ENCODE results near the gene ADAM30.

The ADAM30 gene

GRCh38 chr1:119898981-119899720, 2.8 kb upstream of the ADAM30 start:
- no peak for DNase-seq (ENCODE audit: low read depth)
- H3K4me3 ChIP-seq (ENCODE audit: control insufficient read depth, low read depth, low read length): no peak overlapping the region
- TF ChIP-seq, protein P1, sequence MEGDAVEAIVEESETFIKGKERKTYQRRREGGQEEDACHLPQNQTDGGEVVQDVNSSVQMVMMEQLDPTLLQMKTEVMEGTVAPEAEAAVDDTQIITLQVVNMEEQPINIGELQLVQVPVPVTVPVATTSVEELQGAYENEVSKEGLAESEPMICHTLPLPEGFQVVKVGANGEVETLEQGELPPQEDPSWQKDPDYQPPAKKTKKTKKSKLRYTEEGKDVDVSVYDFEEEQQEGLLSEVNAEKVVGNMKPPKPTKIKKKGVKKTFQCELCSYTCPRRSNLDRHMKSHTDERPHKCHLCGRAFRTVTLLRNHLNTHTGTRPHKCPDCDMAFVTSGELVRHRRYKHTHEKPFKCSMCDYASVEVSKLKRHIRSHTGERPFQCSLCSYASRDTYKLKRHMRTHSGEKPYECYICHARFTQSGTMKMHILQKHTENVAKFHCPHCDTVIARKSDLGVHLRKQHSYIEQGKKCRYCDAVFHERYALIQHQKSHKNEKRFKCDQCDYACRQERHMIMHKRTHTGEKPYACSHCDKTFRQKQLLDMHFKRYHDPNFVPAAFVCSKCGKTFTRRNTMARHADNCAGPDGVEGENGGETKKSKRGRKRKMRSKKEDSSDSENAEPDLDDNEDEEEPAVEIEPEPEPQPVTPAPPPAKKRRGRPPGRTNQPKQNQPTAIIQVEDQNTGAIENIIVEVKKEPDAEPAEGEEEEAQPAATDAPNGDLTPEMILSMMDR (conservative IDR thresholded peaks at IDR 0.05; ENCODE audit: control insufficient read depth, insufficient read depth, low read depth, low read length): no peak

GRCh38 chr1:119898530-119898929, 2.2 kb upstream of the ADAM30 start:
- no peak overlapping the region for H3K4me3 ChIP-seq (ENCODE audit: control insufficient read depth, low read depth, low read length)
- TF ChIP-seq, protein P1 (conservative IDR thresholded peaks at IDR 0.05; ENCODE audit: control insufficient read depth, insufficient read depth, low read depth, low read length): no peak
- no peak for DNase-seq (ENCODE audit: low read depth)

GRCh38 chr1:119895102-119895501, 1.2 kb downstream of the ADAM30 start:
- DNase-seq (ENCODE audit: low read depth): no peak
- no peak overlapping the region for H3K4me3 ChIP-seq (ENCODE audit: control insufficient read depth, low read depth, low read length)
- TF ChIP-seq, protein P1 (conservative IDR thresholded peaks at IDR 0.05; ENCODE audit: control insufficient read depth, insufficient read depth, low read depth, low read length): no peak

DNA sequence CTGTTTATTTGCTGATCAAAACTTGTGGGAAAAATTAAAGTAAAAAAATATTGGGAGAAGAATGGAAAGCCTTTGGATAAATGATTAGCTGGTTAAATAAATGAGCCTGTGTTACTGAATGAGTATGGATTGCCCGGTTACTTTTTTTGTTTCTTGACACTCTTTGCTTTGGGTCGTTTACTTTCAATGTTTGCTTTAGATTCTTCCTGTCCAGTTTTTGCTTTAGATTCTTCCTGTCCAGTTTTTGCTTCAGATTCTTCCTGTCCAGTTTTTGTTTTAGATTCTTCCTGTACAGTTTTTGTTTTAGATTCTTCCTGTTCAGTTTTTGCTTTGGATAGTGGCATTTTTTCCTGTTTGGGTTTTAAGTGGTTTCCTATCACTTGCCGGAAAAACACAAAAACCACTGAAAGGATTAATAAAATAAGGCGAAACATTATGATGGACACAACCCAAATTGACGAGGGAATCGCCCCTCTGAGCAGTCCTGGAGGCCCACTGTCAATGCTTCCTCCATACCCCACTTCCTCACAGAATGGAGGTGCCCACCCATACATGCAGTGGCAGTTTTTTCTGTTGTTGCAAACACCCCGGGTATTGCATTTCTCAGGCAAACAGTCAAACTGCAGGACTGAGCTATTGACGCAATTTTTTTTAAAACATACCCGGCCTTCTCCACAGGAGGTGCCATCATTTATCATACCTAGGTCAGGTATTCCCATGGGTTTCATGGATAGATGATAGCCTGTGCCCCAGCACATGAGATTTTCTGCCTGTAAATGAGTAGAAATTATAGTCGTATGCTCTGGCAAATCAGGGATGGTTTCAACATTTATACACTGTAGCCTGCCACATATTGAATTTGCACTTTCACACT, 2.3 kb downstream of the ADAM30 start:
- TF ChIP-seq, protein P1 (conservative IDR thresholded peaks at IDR 0.05; ENCODE audit: control insufficient read depth, insufficient read depth, low read depth, low read length): no peak
- no peak for DNase-seq (ENCODE audit: low read depth)
- H3K4me3 ChIP-seq (ENCODE audit: control insufficient read depth, low read depth, low read length): no peak overlapping the region

- TF ChIP-seq, protein P1 (conservative IDR thresholded peaks at IDR 0.05; ENCODE audit: control insufficient read depth, insufficient read depth, low read depth, low read length): no peak
- no peak for DNase-seq (ENCODE audit: low read depth)
- H3K4me3 ChIP-seq (ENCODE audit: control insufficient read depth, low read depth, low read length): no peak overlapping the region
Observed at GRCh38 chr1:119893238-119893791, 3.0 kb downstream of the ADAM30 start.

DNA sequence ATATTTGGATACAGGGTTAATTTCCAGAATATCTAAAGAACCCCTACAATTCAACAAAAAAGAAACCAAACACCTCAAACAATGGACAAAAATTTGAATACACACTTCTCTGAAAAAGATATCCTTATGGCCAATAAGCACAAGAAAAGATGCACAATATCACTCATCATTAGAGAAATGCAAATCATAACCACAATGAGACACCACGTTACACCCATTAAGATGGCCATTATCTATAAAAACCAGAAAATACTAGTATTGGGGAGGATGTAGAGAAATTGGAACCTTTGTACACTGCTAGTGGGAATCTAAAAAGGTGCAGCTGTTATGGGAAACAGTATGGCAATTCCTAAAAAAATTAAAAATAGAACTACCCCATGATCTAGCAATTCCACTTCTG, 4.9 kb downstream of the ADAM30 start:
- no peak overlapping the region for H3K4me3 ChIP-seq (ENCODE audit: control insufficient read depth, low read depth, low read length)
- DNase-seq (ENCODE audit: low read depth): no peak
- TF ChIP-seq, protein P1 (conservative IDR thresholded peaks at IDR 0.05; ENCODE audit: control insufficient read depth, insufficient read depth, low read depth, low read length): no peak

Measured in fibroblast of mammary gland (primary cell).